Neuronal stem cell (in vitro differentiated cells): ENCODE results near the gene SYNJ1.
A peak's percentile ranks its signal among the peaks of the same experiment; 100 is the strongest.
"Not testable (repeated sequence)": the region's sequence is repeated elsewhere in the genome, so short reads cannot be mapped to it uniquely, and the experiment has no call there.

Experiments
- DNase-seq: peaks from one replicate; pipeline ENCODE4 v3.0.0-alpha.2; 2013; ENCODE audit warnings: low spot score
- H2AFZ ChIP-seq: one replicate; pipeline ENCODE4 v1.6.1; 2013; ENCODE audit warnings: mild to moderate bottlenecking, low read length, inconsistent platforms
- H2AK5ac ChIP-seq: 2 replicates; pipeline ENCODE4 v1.6.1; 2013; ENCODE audit warnings: low read depth, mild to moderate bottlenecking, inconsistent platforms, low read length, moderate library complexity, mixed read lengths
- H2BK120ac ChIP-seq: 2 replicates; pipeline ENCODE4 v1.6.1; 2013; ENCODE audit warnings: low read depth, mild to moderate bottlenecking, inconsistent platforms, low read length, moderate library complexity, mixed read lengths
- H2BK12ac ChIP-seq: one replicate; pipeline ENCODE4 v1.6.1; 2013; ENCODE audit warnings: low read length, inconsistent platforms
- H2BK15ac ChIP-seq: 2 replicates; pipeline ENCODE4 v1.6.1; 2013; ENCODE audit warnings: mild to moderate bottlenecking, low read length, inconsistent platforms, mixed read lengths
- H2BK5ac ChIP-seq: one replicate; pipeline ENCODE4 v1.6.1; 2013; ENCODE audit warnings: inconsistent platforms, mild to moderate bottlenecking, low read length, moderate library complexity
- H3K14ac ChIP-seq: one replicate; pipeline ENCODE4 v1.6.1; 2013; ENCODE audit warnings: low read length, inconsistent platforms
- H3K18ac ChIP-seq: 2 replicates; pipeline ENCODE4 v1.6.1; 2013; ENCODE audit warnings: low read length, inconsistent platforms
- H3K23ac ChIP-seq: 2 replicates; pipeline ENCODE4 v1.6.1; 2013; ENCODE audit warnings: low read depth, mild to moderate bottlenecking, mixed read lengths, low read length, inconsistent platforms; ENCODE audit not compliant: poor library complexity
- H3K27ac ChIP-seq: replicated peaks from 3 replicates; pipeline ENCODE4 v1.5.1; 2013; ENCODE audit warnings: low read length, inconsistent platforms
- H3K27me3 ChIP-seq, 3 experiments: 2 replicates each; pipeline ENCODE4 v1.6.1; 2013; ENCODE audit warnings: low read length in 3 of 3, mild to moderate bottlenecking in 2 of 3, inconsistent platforms in 1 of 3, low read depth in 1 of 3, mixed read lengths in 1 of 3, moderate library complexity in 1 of 3; ENCODE audit not compliant: control insufficient read depth in 3 of 3, insufficient read depth in 3 of 3
- H3K36me3 ChIP-seq, 2 donors: replicated peaks in 1 of 2; 2 replicates each; pipeline ENCODE4 v1.6.1; 2013; ENCODE audit warnings: low read length in 2 of 2; ENCODE audit not compliant: control insufficient read depth in 2 of 2, insufficient read depth in 2 of 2
- H3K4ac ChIP-seq: 2 replicates; pipeline ENCODE4 v1.6.1; 2013; ENCODE audit warnings: inconsistent platforms, mild to moderate bottlenecking, low read length, moderate library complexity
- H3K4me1 ChIP-seq, 2 donors: 1 replicate in 1 of 2; 2 replicates in 1 of 2; pipeline ENCODE4 v1.6.1; 2013; ENCODE audit warnings: low read length in 2 of 2, low read depth in 1 of 2; ENCODE audit not compliant: control insufficient read depth in 2 of 2, insufficient read depth in 1 of 2
- H3K4me2 ChIP-seq: one replicate; pipeline ENCODE4 v1.6.1; 2013; ENCODE audit warnings: mild to moderate bottlenecking, low read length, inconsistent platforms; ENCODE audit not compliant: insufficient read depth, poor library complexity, severe bottlenecking
- H3K4me3 ChIP-seq, 2 donors: 2 replicates each; pipeline ENCODE4 v1.5.1; 2013; ENCODE audit warnings: low read length in 2 of 2, mild to moderate bottlenecking in 2 of 2, inconsistent platforms in 1 of 2, moderate library complexity in 1 of 2
- H3K79me1 ChIP-seq: one replicate; pipeline ENCODE4 v1.6.1; 2013; ENCODE audit warnings: low read depth, mild to moderate bottlenecking, inconsistent platforms, low read length, moderate library complexity
- H3K9ac ChIP-seq: one replicate; pipeline ENCODE4 v1.6.1; 2013; ENCODE audit warnings: mild to moderate bottlenecking, low read depth, low read length, inconsistent platforms; ENCODE audit not compliant: poor library complexity
- H3K9me3 ChIP-seq, 2 donors: replicated peaks in 1 of 2; 2 replicates each; pipeline versions ENCODE3 to v1.6.1; 2013; ENCODE audit warnings: low read length in 2 of 2, mild to moderate bottlenecking in 2 of 2, inconsistent platforms in 1 of 2, low read depth in 1 of 2, mixed read lengths in 1 of 2, moderate library complexity in 1 of 2; ENCODE audit not compliant: control insufficient read depth in 2 of 2, insufficient read depth in 1 of 2
- H4K8ac ChIP-seq: one replicate; pipeline ENCODE4 v1.6.1; 2013; ENCODE audit warnings: low read depth, mild to moderate bottlenecking, inconsistent platforms, low read length, moderate library complexity
- H4K91ac ChIP-seq: one replicate; pipeline ENCODE4 v1.6.1; 2013; ENCODE audit warnings: low read length, low read depth, mild to moderate bottlenecking, inconsistent platforms; ENCODE audit not compliant: poor library complexity
- WGBS, 2 donors: extraction: QIAGEN DNeasy Blood & Tissue Kit; methylation state at CpG; one replicate each; pipeline ENCODE4 v1.1.7; 2013; ENCODE audit warnings: missing lambda C conversion rate in 2 of 2, mixed read lengths in 1 of 2; ENCODE audit not compliant: insufficient read length in 2 of 2, insufficient replicate concordance in 1 of 2; ENCODE audit errors: extremely low coverage in 2 of 2; 5-methylcytosine and 5-hydroxymethylcytosine counted together

Gene SYNJ1

GRCh38 chr21:32612075-32612998, 115.5 kb downstream of the SYNJ1 start, which contains the start of gene CFAP298:
CFAP298 (minus strand) TSS chr21:32612377; CDS start chr21:32612243, 134 bp downstream.
- Histone ChIP-seq H4K91ac (no peak within 1 kb of the TSS), H3K14ac (peak within 1 kb of the TSS; percentile 97), H3K18ac (peak within 1 kb of the TSS; percentile 98), H3K36me3 (peaks cover 5 to 26% of the 10 kb centered on the region in 2 donors), H3K4me3 (peak within 1 kb of the TSS; percentile 74 to 94), H2BK15ac (no peak within 1 kb of the TSS), H3K27me3 (no peaks in the 10 kb centered on the region), H3K9ac (peak within 1 kb of the TSS; percentile 99), H2BK5ac (peak within 1 kb of the TSS; percentile 100), H3K27ac (peak within 1 kb of the TSS; percentile 92), H2AFZ (peak within 1 kb of the TSS; percentile 98), H3K4me1 (peaks cover 0 to 6% of the 10 kb centered on the region in 2 donors), H4K8ac (peak within 1 kb of the TSS; percentile 97), H3K4me2 (peak within 1 kb of the TSS; percentile 97), H3K23ac (peak within 1 kb of the TSS; percentile 98), H2BK120ac (peak within 1 kb of the TSS; percentile 74), H2AK5ac (peak within 1 kb of the TSS; percentile 32), H2BK12ac (no peak within 1 kb of the TSS), H3K9me3 (no peaks in the 10 kb centered on the region), H3K4ac (no peak within 1 kb of the TSS), H3K79me1 (peaks cover 4% of the 10 kb centered on the region)
- DNase-seq, result peak; percentile 78
- WGBS, 2 donors, result no CpG with 5 or more reads among the region's 81 CpGs

- no peak for DNase-seq
These were observed 116.3 kb downstream of the SYNJ1 start for GRCh38 chr21:32611471-32611997.

GRCh38 chr21:32610940-32611339, 116.9 kb downstream of the SYNJ1 start:
- not testable (repeated sequence) for H4K91ac ChIP-seq, H3K4ac ChIP-seq
- peak overlapping the region in 1 of 2 donors; percentile 35 for H3K4me3 ChIP-seq

More at GRCh38 chr21:32611471-32611997, 116.3 kb downstream of the SYNJ1 start:
- H3K14ac ChIP-seq, result peak overlapping the region; percentile 97
- peak overlapping the region; percentile 98 for H2AFZ ChIP-seq
- H3K4me2 ChIP-seq, result peak overlapping the region; percentile 97
- no peak overlapping the region for H2BK12ac ChIP-seq
- H3K4me1 ChIP-seq, result peaks cover 0 to 6% of the 10 kb centered on the region in 2 donors
- peak overlapping the region; percentile 74 to 94 for H3K4me3 ChIP-seq
- H3K4ac ChIP-seq, result no peak overlapping the region
- no peak overlapping the region for H3K27ac ChIP-seq
- no peak overlapping the region for H2BK15ac ChIP-seq
- peak overlapping the region; percentile 32 for H2AK5ac ChIP-seq
- peaks cover 4% of the 10 kb centered on the region for H3K79me1 ChIP-seq
- peak overlapping the region; percentile 99 for H3K9ac ChIP-seq
- H3K23ac ChIP-seq, result peak overlapping the region; percentile 98
- no peaks in the 10 kb centered on the region for H3K9me3 ChIP-seq
- H2BK120ac ChIP-seq, result peak overlapping the region; percentile 74
- H3K36me3 ChIP-seq, result peaks cover 5 to 32% of the 10 kb centered on the region in 2 donors
- H4K91ac ChIP-seq, result no peak overlapping the region
- peak overlapping the region; percentile 100 for H2BK5ac ChIP-seq
- no peak overlapping the region for H3K18ac ChIP-seq
- no peaks in the 10 kb centered on the region for H3K27me3 ChIP-seq
- H4K8ac ChIP-seq, result no peak overlapping the region
- WGBS, 2 donors, result no CpG with 5 or more reads among the region's 28 CpGs

GRCh38 chr21:32608851-32609250, 119.0 kb downstream of the SYNJ1 start:
- H2AFZ ChIP-seq, result no peak overlapping the region
- H2BK120ac ChIP-seq, result no peak overlapping the region
- H3K4ac ChIP-seq, result no peak overlapping the region
- no peak overlapping the region for H4K91ac ChIP-seq
- H3K4me2 ChIP-seq, result no peak overlapping the region
- WGBS, 2 donors, result no CpG with 5 or more reads among the region's 5 CpGs
- DNase-seq, result no peak
- H2AK5ac ChIP-seq, result no peak overlapping the region
- no peak overlapping the region for H2BK5ac ChIP-seq
- peaks cover 4% of the 10 kb centered on the region for H3K79me1 ChIP-seq
- no peak overlapping the region for H3K18ac ChIP-seq
- no peak overlapping the region for H4K8ac ChIP-seq
- H3K4me1 ChIP-seq, result peaks cover 3 to 6% of the 10 kb centered on the region in 2 donors
- no peak overlapping the region for H3K9ac ChIP-seq
- no peak overlapping the region for H2BK15ac ChIP-seq
- no peaks in the 10 kb centered on the region for H3K27me3 ChIP-seq
- H3K14ac ChIP-seq, result no peak overlapping the region
- no peak overlapping the region for H3K27ac ChIP-seq
- H3K23ac ChIP-seq, result no peak overlapping the region
- H3K9me3 ChIP-seq, result no peaks in the 10 kb centered on the region
- no peak overlapping the region for H3K4me3 ChIP-seq
- no peak overlapping the region for H2BK12ac ChIP-seq
- peaks cover 18 to 59% of the 10 kb centered on the region in 2 donors for H3K36me3 ChIP-seq

More at GRCh38 chr21:32610940-32611339, 116.9 kb downstream of the SYNJ1 start:
- not testable (repeated sequence) for H3K27me3 ChIP-seq, H3K4me1 ChIP-seq, DNase-seq, H2BK5ac ChIP-seq, H4K8ac ChIP-seq, H2AK5ac ChIP-seq, H3K4me2 ChIP-seq, H3K79me1 ChIP-seq, H3K9ac ChIP-seq, H2AFZ ChIP-seq, H2BK120ac ChIP-seq, H2BK12ac ChIP-seq, H3K27ac ChIP-seq, H2BK15ac ChIP-seq, H3K14ac ChIP-seq, H3K18ac ChIP-seq, H3K23ac ChIP-seq, H3K9me3 ChIP-seq
- peaks cover 11 to 38% of the 10 kb centered on the region in 2 donors for H3K36me3 ChIP-seq
- no CpG with 5 or more reads among the region's 17 CpGs for WGBS, 2 donors
